Stimulated activated CD4-positive, alpha-beta T cell treated with anti-CD3 and anti-CD28 coated beads, Interleukin-15, amount 100 ng/mL, for 48 hours (primary cell): ENCODE results near the gene CACNA1S.
A peak's percentile ranks its signal among the peaks of the same experiment; 100 is the strongest.

ENCODE experiments used
- DNase-seq, 2 donors: peaks; one replicate each; pipeline ENCODE4 v3.0.0-alpha.2; 2020; ENCODE audit warnings: low read depth in 2 of 2

CACNA1S gene

DNA sequence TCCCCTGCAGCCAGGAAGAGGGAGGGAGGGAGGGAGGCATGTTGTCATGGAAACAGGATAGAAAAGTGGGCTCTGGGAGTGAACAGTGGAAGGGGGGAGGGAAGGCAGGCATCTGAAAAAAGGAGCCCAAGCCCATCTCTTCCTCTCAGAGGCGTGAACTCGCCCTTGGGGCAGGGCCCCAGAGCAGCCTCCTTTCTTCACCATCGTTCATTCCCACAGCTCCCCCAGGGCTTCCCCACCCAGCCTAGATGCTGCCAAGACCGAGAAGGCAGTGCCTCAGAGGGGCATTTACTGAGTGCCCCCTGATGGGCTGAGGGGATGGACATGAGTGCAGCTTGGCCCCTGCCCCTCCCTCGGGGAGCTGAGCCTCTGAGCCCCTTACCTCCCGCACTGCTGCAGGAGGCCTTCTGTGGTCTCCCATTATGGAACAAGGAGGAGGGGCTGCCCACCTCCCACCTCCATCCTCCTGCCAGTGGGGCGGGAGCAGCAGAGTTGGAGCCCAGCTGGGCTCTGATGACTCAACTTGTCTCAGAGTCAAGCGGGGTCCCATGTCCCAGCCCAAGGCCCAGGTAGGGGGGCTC is 49.6 kb downstream of the CACNA1S start:
- DNase-seq: no peak

GRCh38 chr1:201061886-201062285 is 50.3 kb downstream of the CACNA1S start:
- no peak for DNase-seq

DNA sequence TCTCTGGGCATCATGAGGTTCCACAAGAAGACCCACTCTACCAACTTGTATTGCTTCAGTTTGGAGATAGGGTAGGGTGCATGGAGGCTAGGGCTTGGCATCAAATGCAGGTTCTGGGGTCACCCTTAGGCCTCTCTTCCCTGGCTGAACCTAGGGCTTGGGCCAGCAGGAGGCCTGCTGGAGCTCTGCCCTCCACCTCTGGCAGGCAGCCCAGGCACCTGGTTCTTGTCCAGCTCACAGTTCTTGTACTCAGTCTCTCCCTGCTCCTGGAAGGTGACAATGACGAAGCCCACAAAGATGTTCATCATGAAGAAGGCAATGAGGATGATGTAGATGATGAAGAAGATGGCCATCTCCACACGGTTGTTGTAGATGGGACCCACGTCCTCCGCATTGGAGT is 51.2 kb downstream of the CACNA1S start:
- no peak for DNase-seq

DNA sequence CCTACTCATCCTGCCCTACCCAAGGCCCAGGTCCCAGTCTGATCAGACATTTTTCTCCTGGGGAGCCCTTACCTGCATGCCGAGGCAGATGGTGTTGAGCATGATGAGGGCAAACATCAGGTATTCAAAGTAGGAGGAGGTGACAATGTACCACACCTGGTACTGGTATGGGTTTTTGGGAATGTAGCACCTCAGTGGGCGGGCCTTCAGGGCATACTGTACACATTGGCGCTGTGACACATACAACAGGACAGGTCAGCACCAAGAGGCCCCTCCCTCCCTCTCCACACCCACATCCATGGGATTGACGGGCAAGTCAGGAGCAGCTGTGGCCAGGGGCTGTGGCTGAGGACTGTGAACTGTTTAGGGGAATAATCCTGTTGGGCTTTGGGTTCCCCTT is 51.6 kb downstream of the CACNA1S start:
- no peak for DNase-seq

- no peak for DNase-seq
These were observed 52.2 kb downstream of the CACNA1S start for GRCh38 chr1:201059871-201060555.

GRCh38 chr1:201059401-201059800 is 52.8 kb downstream of the CACNA1S start:
- DNase-seq: no peak

DNA sequence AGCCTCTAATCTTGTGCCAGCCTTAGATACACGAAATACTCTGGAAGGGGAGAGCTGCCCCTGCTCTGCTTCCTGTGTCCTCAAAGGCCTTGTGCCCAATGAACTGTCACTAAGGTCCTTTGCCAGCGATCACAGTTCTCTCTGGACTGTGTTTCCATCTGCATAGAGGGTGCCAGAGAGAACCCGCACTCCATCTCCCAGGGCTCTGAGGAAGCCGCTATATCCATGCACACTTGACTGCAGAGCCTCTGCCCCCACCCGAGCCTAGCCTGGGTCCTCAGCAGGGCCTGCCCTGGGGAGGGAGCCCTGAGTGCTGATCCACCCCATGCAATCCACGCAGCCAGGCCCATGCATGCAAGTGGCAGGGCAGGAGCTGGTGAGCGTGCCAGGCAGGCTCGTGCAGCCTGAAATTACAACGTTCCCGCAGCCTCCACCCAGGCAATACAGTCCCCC is 58.1 kb downstream of the CACNA1S start:
- no peak for DNase-seq

GRCh38 chr1:201053155-201053860 is 58.9 kb downstream of the CACNA1S start:
- DNase-seq: no peak

DNA sequence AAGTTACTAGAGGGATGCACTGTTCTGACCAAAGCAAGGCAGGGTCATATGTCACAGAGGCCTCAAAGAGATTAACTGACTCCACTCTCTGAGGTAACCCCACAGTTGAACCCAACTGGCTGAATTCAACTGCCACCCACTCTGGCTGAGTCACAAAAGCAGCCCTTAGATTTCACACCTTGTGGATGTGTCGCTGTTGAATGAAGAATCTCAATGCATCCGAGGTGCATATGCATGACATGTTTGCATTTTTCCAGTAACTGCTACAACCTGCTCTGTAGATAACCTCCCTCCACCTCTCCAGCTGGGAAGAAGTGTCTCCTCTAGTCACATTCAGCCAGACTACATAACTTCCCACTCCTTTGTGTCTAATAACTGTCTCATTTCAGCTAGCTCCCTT is 60.8 kb downstream of the CACNA1S start:
- peak in 1 of 2 donors; percentile 6 for DNase-seq

DNA sequence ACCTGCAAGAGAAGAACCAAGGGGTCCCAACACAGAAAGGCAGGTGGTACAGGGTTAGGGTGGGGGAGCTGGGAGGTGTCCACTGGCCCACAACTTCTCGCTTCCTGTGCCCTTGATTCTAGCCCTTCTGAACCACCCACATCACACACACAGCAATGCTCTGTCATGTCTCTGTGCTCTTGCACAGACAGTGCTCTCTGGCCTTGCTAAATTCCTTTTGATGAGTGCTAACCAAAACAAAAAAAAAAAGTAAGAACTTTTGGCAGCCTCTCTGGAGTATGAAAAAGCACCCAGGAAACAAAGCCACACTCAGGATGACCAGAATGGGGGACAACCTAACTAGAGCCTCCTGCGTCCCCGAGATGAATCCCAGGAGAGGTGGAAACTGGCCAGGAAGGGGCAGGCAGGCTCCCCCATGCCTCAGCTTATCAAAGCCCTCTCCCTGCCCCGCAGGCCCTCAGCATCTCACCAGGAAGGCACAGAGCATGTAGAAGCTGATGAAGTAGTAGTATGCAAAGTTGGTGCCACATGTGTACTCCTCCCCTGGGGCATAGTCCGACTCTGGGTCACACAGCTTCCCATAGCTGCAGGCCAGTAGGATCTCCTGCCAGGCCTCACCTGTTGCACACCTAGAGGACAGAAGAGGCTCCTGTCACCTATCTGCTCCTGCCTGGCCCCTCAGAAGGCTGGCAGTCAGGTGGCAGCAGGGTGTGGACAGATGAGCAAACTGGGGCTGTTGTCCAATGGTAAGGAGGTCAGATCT is 61.5 kb downstream of the CACNA1S start:
- no peak for DNase-seq

DNA sequence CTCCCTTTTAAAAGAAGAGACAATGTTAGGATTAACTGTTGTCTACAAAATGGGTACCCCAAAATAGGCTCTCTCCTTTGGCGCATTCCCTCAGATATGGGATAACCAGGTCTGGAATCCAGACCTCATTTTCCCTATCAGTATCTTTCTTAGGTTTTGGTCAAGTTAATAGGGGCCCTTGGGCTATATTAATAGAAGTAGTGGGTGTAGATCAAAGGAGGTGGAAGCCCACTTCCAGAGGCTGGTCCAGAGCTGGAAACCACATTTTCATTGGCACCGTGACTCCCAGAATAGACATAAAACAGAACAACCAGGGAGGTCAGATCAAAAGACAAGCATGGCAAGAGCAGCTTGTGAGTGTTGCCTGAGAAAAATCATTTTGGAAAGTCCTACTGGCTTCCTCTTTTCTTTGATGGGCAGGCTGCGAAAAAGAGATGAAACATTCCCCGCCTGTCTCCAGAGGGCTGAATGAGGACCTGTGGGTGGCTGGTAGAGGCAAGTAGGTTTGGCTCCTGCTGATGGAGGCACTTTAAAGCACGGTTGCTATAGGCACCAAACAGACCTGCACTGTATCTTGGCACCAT is 62.9 kb downstream of the CACNA1S start:
- no peak for DNase-seq

DNA sequence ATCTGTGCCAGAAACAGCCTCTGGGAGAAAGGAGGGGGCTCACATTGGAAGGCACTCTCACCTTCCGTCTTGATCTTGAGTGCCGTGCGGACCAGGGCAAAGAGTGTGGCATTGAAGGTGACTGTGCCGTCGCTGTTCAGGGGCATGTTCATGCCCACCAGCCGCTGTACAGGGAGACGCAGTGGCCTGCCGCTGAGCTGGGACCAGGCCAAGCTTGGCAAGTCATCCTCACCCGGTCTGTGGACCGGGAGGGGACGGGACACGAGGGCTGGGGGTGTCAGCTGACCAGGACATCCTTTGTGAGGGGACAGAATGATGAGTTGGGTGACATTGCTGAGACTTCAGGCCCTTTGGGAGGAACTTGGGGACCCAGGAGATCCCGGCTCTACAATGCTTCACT is 63.7 kb downstream of the CACNA1S start:
- DNase-seq: no peak

GRCh38 chr1:201044119-201044518 is 68.1 kb downstream of the CACNA1S start:
- no peak for DNase-seq

DNA sequence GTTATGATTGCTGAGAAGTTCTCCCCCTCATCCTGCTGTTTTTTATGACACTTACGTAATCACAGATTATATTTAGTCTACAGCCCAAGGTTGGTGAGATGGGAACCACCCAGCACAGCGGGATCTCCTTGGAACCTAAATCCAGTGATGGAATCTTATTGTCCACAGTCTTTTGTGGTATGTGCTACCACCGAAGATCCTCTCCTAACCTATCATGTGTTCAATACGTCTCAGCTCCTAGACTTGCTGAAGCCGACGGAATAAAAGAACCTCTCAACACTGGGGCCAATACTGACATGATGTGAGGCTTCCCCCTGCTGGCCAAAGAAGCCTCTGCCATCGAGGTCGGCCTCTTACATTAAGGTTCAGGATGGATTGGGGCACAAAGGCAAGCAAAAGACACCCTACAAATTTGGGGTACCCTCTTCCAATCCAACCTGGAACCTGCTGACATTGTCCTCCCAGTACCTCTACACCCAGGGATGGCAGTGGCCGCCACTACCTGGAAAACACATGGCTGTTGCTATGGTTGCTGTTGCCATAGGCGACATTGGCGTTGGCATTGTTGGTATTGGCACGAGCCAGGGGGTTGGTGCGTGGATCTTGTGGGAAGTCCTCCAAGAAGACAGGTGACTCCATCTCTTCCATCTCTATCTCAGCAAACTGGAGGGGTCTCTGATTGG is 69.3 kb downstream of the CACNA1S start:
- peak; percentile 46 to 52 for DNase-seq

- no peak for DNase-seq
These were observed 71.2 kb downstream of the CACNA1S start for GRCh38 chr1:201041011-201041410.

DNA sequence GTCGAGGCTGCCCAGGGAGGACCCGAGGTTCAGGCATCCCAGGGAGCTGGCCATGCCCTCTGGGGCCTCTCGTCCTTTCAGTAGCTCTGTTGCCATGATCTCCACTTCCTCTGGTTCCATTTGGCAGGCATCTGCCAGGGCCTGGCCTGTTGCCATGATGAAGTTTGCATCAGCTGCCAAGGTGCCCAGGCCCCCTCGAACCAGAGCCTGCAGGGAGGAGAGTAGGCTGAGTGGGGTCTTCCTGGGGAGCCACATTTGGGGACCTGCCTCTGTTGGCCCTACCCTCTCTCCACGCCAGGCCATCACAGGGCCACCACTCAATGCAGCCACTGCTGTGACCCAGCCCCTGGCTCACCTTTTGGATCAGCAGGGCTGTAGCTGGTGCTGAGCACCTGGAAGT is 72.3 kb downstream of the CACNA1S start:
- DNase-seq: no peak

GRCh38 chr1:201039418-201039817 is 72.8 kb downstream of the CACNA1S start:
- no peak for DNase-seq

- no peak for DNase-seq
These were observed 73.9 kb downstream of the CACNA1S start for GRCh38 chr1:201038186-201038876.

- DNase-seq: no peak
These were observed 75.9 kb downstream of the CACNA1S start for GRCh38 chr1:201036188-201036842.

DNA sequence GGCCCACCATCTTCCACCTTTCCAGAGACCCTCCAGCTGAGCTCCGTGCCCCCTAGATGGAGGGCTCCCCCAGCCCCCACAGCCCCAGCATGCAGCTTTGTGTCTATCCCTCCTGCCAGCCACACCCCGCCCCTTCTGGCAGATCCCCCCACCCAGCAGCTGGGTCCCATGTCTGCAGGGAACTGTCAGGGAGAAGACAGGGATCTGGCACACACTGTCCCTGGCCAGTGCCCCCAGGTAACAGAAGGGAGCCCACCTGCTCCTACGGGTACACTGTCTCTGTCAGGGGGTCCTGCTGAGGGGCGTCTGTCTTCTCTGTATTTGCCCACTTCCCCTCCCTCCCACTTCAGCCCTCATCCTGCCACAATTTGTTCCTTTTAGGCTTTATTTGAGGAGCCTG is 77.6 kb downstream of the CACNA1S start:
- DNase-seq: no peak
